MCF 10A (cell line): Measurements from ENCODE around the gene UCP2. TPM values are rescaled to one million over a fixed set of nuclear protein-coding genes. Genes with fewer than 3 reads are reported as not detected.

ENCODE experiments used
- BruUV-seq: library from RNA; stranded (reverse); fragments of 400-500 nt; replicated peaks from 2 replicates; lab custom pipeline; 2021; lab: Mats Ljungman, UMichigan
- CTCF ChIA-PET: fragments of 300-600 bp; sonication (Branson Sonifier 250); formaldehyde crosslinking; extraction: SDS; loops from one replicate; lab custom pipeline; 2021; ENCODE audit warnings: antibody characterized with exemption, inconsistent platforms; lab: Yijun Ruan, JAX
- POLR2A ChIA-PET: fragments of 300-600, 350-650 bp; sonication (Branson Sonifier 250); formaldehyde crosslinking; extraction: SDS; loops from one replicate; lab custom pipeline; 2020; ENCODE audit warnings: antibody characterized with exemption, inconsistent platforms; lab: Yijun Ruan, JAX
- DNase-seq: peaks from one replicate; pipeline ENCODE4 v3.0.0-alpha.2; 2018; ENCODE audit not compliant: unreplicated experiment
- H3K27ac Mint-ChIP-seq: one replicate; pipeline ENCODE4 v1.8.0; 2022; ENCODE audit warnings: mild to moderate bottlenecking, low read depth, mixed read lengths; ENCODE audit not compliant: unreplicated experiment
- H3K27me3 Mint-ChIP-seq: one replicate; pipeline ENCODE4 v1.8.0; 2022; ENCODE audit warnings: mixed read lengths; ENCODE audit not compliant: insufficient read depth, unreplicated experiment
- H3K36me3 Mint-ChIP-seq: one replicate; pipeline ENCODE4 v1.8.0; 2022; ENCODE audit warnings: mild to moderate bottlenecking, moderate library complexity, mixed read lengths; ENCODE audit not compliant: insufficient read depth, unreplicated experiment
- H3K4me1 Mint-ChIP-seq: one replicate; pipeline ENCODE4 v1.8.0; 2022; ENCODE audit warnings: mixed read lengths; ENCODE audit not compliant: insufficient read depth, unreplicated experiment
- H3K4me3 Mint-ChIP-seq: one replicate; pipeline ENCODE4 v1.8.0; 2022; ENCODE audit warnings: mild to moderate bottlenecking, moderate library complexity, mixed read lengths; ENCODE audit not compliant: unreplicated experiment
- H3K9me3 Mint-ChIP-seq: one replicate; pipeline ENCODE4 v1.8.0; 2022; ENCODE audit warnings: mixed read lengths; ENCODE audit not compliant: unreplicated experiment
- CTCF ChIP-seq: fragments of 200-600 bp; IDR thresholded peaks from one replicate; pipeline ENCODE4 v1.8.0; 2022; ENCODE audit warnings: antibody characterized with exemption, mild to moderate bottlenecking; ENCODE audit not compliant: unreplicated experiment
- intact Hi-C: fragments of 100-400 bp; cut with micrococcal nuclease; formaldehyde crosslinking; loops from 2 replicates; pipeline ENCODE4 v1.14.1; 2022
- total RNA-seq: library from RNA; stranded (reverse); gene quantifications from 2 replicates; pipeline ENCODE4 v1.2.3, GENCODE V29; 2022

UCP2 gene
- total RNA-seq, 1 experiment from 2014 or later: not detected

GRCh38 chr11:74009675-74010305, 27.1 kb upstream of the UCP2 start:
- POLR2A ChIA-PET: no interaction called here
- no peak for DNase-seq
- Mint-ChIP-seq H3K9me3 (no peaks in the 10 kb centered on the region), H3K27me3 (no peaks in the 10 kb centered on the region), H3K4me1 (no peaks in the 10 kb centered on the region), H3K36me3 (peaks cover 6% of the 10 kb centered on the region), H3K4me3 (no peak overlapping the region), H3K27ac (no peak overlapping the region)
- intact Hi-C loops: no loop called here
- CTCF ChIA-PET: interaction anchor here (0.6 kb wide), 2 partner anchors 13 to 28 kb away, joined by 3 to 4 read pairs; no protein-coding TSS in a partner anchor
- TF ChIP-seq CTCF: no peak
- no TSS peak for BruUV-seq

GRCh38 chr11:74009230-74009547, 26.5 kb upstream of the UCP2 start:
- Mint-ChIP-seq H3K9me3 (no peaks in the 10 kb centered on the region), H3K4me1 (no peaks in the 10 kb centered on the region), H3K4me3 (no peak overlapping the region), H3K36me3 (peaks cover 6% of the 10 kb centered on the region), H3K27ac (no peak overlapping the region), H3K27me3 (no peaks in the 10 kb centered on the region)
- no peak for DNase-seq
- ChIA-PET CTCF (no interaction called here), POLR2A (no interaction called here)
- no peak for TF ChIP-seq CTCF
- no TSS peak for BruUV-seq
- intact Hi-C loops: no loop called here

- BruUV-seq: no TSS peak
- TF ChIP-seq CTCF: no peak
- H3K36me3 Mint-ChIP-seq: peaks cover 6% of the 10 kb centered on the region
- DNase-seq: no peak
- no peak within 1 kb of the TSS for H3K4me3 Mint-ChIP-seq
- H3K27ac Mint-ChIP-seq: no peak within 1 kb of the TSS
- CTCF ChIA-PET: interaction anchor here (0.6 kb wide), 1 partner anchor 202 kb away, joined by 3 read pairs; no protein-coding TSS in a partner anchor
- H3K27me3 Mint-ChIP-seq: no peaks in the 10 kb centered on the region
- intact Hi-C loops: no loop called here
- POLR2A ChIA-PET: no interaction called here
- no peaks in the 10 kb centered on the region for H3K9me3 Mint-ChIP-seq
- H3K4me1 Mint-ChIP-seq: no peaks in the 10 kb centered on the region
Measured at GRCh38 chr11:74008373-74009229, 26.0 kb upstream of the UCP2 start, which contains the start of gene UCP3. TSS of gene UCP3 (minus strand) at chr11:74009085. CDS start at chr11:74007042, 2,043 bp downstream.

GRCh38 chr11:74007691-74008372, 25.2 kb upstream of the UCP2 start:
- no peak for TF ChIP-seq CTCF
- no peaks in the 10 kb centered on the region for H3K4me1 Mint-ChIP-seq
- H3K9me3 Mint-ChIP-seq: no peaks in the 10 kb centered on the region
- H3K27me3 Mint-ChIP-seq: no peaks in the 10 kb centered on the region
- H3K4me3 Mint-ChIP-seq: no peak overlapping the region
- ChIA-PET POLR2A (no interaction called here), CTCF (interaction anchor here (0.6 kb wide), 1 partner anchor 201 kb away, joined by 3 read pairs; no protein-coding TSS in a partner anchor)
- no TSS peak for BruUV-seq
- no peak for DNase-seq
- no peak overlapping the region for H3K27ac Mint-ChIP-seq
- intact Hi-C loops: no loop called here
- H3K36me3 Mint-ChIP-seq: peaks cover 11% of the 10 kb centered on the region
